K562 (cell line): ENCODE results near the gene RILP. TPM values are rescaled to one million over a fixed set of nuclear protein-coding genes. Genes with fewer than 3 reads are reported as not detected.

ENCODE experiments used
- ATF7 ChIP-seq: fragments of 450-650 bp; IDR thresholded peaks from 2 replicates; pipeline ENCODE4 v1.7.1; 2014; ENCODE audit warnings: mild to moderate bottlenecking, moderate library complexity
- FOXA1 ChIP-seq: fragments of 450-650 bp; IDR thresholded peaks from 2 replicates; pipeline ENCODE4 v1.6.1; 2016; ENCODE audit warnings: mild to moderate bottlenecking, borderline replicate concordance
- FOXJ2 ChIP-seq: fragments of 200-800 bp; sonication (Bioruptor generic); IDR thresholded peaks from 2 replicates; pipeline ENCODE4 v1.6.1; 2016; ENCODE audit warnings: missing genetic modification characterization, missing compliant biosample characterization
- FUS ChIP-seq: fragments of 200-400 bp; formaldehyde crosslinking; optimal IDR thresholded peaks from 2 replicates; pipeline ENCODE3; 2017; ENCODE audit warnings: low read depth, low read length
- GABPB1 ChIP-seq: sonication (generic); formaldehyde crosslinking; IDR thresholded peaks from 2 replicates; pipeline ENCODE4 v1.8.0; 2022; ENCODE audit warnings: mild to moderate bottlenecking, missing genetic modification reagents
- HOXB6 ChIP-seq: fragments of 250-450 bp; sonication (Bioruptor Pico); IDR thresholded peaks from 2 replicates; pipeline ENCODE4 v1.5.1; 2022; ENCODE audit warnings: mild to moderate bottlenecking, borderline replicate concordance
- KDM5B ChIP-seq: fragments of 200-600 bp; sonication (generic); IDR thresholded peaks from 2 replicates; pipeline ENCODE4 v1.6.1; 2012; ENCODE audit warnings: low read depth, mild to moderate bottlenecking, moderate library complexity, low read length, control low read depth, inconsistent platforms; ENCODE audit not compliant: insufficient replicate concordance
- KHSRP ChIP-seq: fragments of 450-650 bp; IDR thresholded peaks from 2 replicates; pipeline ENCODE4 v1.6.1; 2017
- RFX7 ChIP-seq: fragments of 250-450 bp; sonication (Bioruptor Pico); IDR thresholded peaks from 2 replicates; pipeline ENCODE4 v1.5.1; 2021; ENCODE audit warnings: mild to moderate bottlenecking
- THRA ChIP-seq: fragments of 450-650 bp; IDR thresholded peaks from 2 replicates; pipeline ENCODE4 v1.6.1; 2017; ENCODE audit warnings: mild to moderate bottlenecking, moderate library complexity
- TSC22D4 ChIP-seq: fragments of 450-650 bp; IDR thresholded peaks from 2 replicates; pipeline ENCODE4 v1.6.1; 2016; ENCODE audit warnings: missing genetic modification characterization, missing biosample characterization, control low read depth
- U2AF2 ChIP-seq: fragments of 200-400 bp; formaldehyde crosslinking; optimal IDR thresholded peaks from 2 replicates; pipeline ENCODE3; 2017; ENCODE audit warnings: low read depth, mild to moderate bottlenecking, low read length
- ZBTB11 ChIP-seq, 3 experiments: fragments of 200-800 bp in 1 of 3; fragments of 250-450 bp in 1 of 3; fragments of 450-650 bp in 1 of 3; sonication (Bioruptor Pico) in 1 of 3; sonication (Bioruptor generic) in 1 of 3; formaldehyde crosslinking in 1 of 3; IDR thresholded peaks; 2 replicates each; pipeline versions ENCODE4 v1.6.1 to v1.8.0; 2016 to 2022; ENCODE audit warnings: mild to moderate bottlenecking in 2 of 3, missing genetic modification characterization in 2 of 3, missing compliant biosample characterization in 1 of 3, moderate library complexity in 1 of 3
- ZNF197 ChIP-seq: fragments of 200-800 bp; sonication (Bioruptor generic); IDR thresholded peaks from 2 replicates; pipeline ENCODE4 v1.6.1; 2016; ENCODE audit warnings: low read depth, missing genetic modification characterization, missing compliant biosample characterization
- polyA plus RNA-seq, 8 experiments: library from polyadenylated mRNA; depleted of rRNA in 4 of 8; stranded (reverse) in 5 of 8; unstranded in 3 of 8; fragments of >200 nt; fragmentation: Nextera tagmentation in 2 of 8; fragmentation: Illumina TruSeq in 1 of 8; extraction: Ambion mirVana in 2 of 8; extraction: Trizol in 1 of 8; gene quantifications; 2 replicates each; pipeline versions ENCODE4 v1.2.1 to v1.2.3, GENCODE V29; 2011 to 2014; ENCODE audit warnings: inconsistent platforms in 1 of 8, missing spikeins in 1 of 8
- total RNA-seq, 7 experiments: library from RNA; depleted of rRNA in 6 of 7; stranded (reverse); fragments of >200 nt in 6 of 7; fragmentation: Illumina TruSeq in 2 of 7; extraction: Trizol in 2 of 7; gene quantifications; 2 replicates each; pipeline versions ENCODE4 v1.2.1 to v1.2.3, GENCODE V29; 2011 to 2021; ENCODE audit warnings: low replicate concordance in 1 of 7
- TF ChIP-seq, protein P1 (sequence below): fragments of 250-450 bp; sonication (Bioruptor Pico); IDR thresholded peaks from 2 replicates; pipeline ENCODE4 v1.4.0; 2020; ENCODE audit warnings: mild to moderate bottlenecking, moderate library complexity
- TF ChIP-seq, protein P2 (sequence below): fragments of 250-450 bp; sonication (Bioruptor Pico); IDR thresholded peaks from 2 replicates; pipeline ENCODE4 v1.9.0; 2021; ENCODE audit warnings: mild to moderate bottlenecking
- TF ChIP-seq, protein P3 (sequence below): fragments of 450-650 bp; formaldehyde crosslinking; IDR thresholded peaks from 2 replicates; pipeline ENCODE4 v1.4.0; 2020; ENCODE audit warnings: mild to moderate bottlenecking, mixed read lengths

RILP gene
- total and polyA plus RNA-seq, 9 of the 15 experiments (the other 6 are each of a cell fraction or from before 2014, with no cell fraction given), result 0.75 to 54.9 (median 27.8) TPM

GRCh38 chr17:1684378-1685189 is 34.9 kb upstream of the RILP start, which contains the start of gene PRPF8 (continued):
- TF ChIP-seq KDM5B (peak; percentile 71), THRA (no peak), FOXA1 (no peak), FOXJ2 (no peak), KHSRP (no peak), HOXB6 (CRISPR knock-in tag) (no peak), ATF7 (peak; percentile 45; the same call in 1 of the 2 replicates), TSC22D4 (tag) (no peak), RFX7 (CRISPR knock-in tag) (no peak), ZBTB11 (CRISPR knock-in tag; IDR thresholded peaks at IDR 0.05) (peak in 1 of 3 experiments; percentile 55; a peak in 1 of 6 replicates), U2AF2 (no peak), ZNF197 (CRISPR knock-in tag) (no peak), FUS (no peak), GABPB1 (CRISPR knock-in tag) (peak; percentile 79)
- TF ChIP-seq, protein P1, sequence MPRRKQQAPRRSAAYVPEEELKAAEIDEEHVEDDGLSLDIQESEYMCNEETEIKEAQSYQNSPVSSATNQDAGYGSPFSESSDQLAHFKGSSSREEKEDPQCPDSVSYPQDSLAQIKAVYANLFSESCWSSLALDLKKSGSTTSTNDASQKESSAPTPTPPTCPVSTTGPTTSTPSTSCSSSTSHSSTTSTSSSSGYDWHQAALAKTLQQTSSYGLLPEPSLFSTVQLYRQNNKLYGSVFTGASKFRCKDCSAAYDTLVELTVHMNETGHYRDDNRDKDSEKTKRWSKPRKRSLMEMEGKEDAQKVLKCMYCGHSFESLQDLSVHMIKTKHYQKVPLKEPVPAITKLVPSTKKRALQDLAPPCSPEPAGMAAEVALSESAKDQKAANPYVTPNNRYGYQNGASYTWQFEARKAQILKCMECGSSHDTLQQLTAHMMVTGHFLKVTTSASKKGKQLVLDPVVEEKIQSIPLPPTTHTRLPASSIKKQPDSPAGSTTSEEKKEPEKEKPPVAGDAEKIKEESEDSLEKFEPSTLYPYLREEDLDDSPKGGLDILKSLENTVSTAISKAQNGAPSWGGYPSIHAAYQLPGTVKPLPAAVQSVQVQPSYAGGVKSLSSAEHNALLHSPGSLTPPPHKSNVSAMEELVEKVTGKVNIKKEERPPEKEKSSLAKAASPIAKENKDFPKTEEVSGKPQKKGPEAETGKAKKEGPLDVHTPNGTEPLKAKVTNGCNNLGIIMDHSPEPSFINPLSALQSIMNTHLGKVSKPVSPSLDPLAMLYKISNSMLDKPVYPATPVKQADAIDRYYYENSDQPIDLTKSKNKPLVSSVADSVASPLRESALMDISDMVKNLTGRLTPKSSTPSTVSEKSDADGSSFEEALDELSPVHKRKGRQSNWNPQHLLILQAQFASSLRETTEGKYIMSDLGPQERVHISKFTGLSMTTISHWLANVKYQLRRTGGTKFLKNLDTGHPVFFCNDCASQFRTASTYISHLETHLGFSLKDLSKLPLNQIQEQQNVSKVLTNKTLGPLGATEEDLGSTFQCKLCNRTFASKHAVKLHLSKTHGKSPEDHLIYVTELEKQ, result no peak
- TF ChIP-seq, protein P2, sequence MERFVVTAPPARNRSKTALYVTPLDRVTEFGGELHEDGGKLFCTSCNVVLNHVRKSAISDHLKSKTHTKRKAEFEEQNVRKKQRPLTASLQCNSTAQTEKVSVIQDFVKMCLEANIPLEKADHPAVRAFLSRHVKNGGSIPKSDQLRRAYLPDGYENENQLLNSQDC (CRISPR knock-in tag), result no peak
- TF ChIP-seq, protein P3, sequence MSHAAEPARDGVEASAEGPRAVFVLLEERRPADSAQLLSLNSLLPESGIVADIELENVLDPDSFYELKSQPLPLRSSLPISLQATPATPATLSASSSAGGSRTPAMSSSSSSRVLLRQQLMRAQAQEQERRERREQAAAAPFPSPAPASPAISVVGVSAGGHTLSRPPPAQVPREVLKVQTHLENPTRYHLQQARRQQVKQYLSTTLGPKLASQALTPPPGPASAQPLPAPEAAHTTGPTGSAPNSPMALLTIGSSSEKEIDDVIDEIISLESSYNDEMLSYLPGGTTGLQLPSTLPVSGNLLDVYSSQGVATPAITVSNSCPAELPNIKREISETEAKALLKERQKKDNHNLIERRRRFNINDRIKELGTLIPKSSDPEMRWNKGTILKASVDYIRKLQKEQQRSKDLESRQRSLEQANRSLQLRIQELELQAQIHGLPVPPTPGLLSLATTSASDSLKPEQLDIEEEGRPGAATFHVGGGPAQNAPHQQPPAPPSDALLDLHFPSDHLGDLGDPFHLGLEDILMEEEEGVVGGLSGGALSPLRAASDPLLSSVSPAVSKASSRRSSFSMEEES (CRISPR knock-in tag), result no peak
